T-helper 17 cell (primary cell): ENCODE measurements around the gene MLXIP. TPM values are rescaled to one million over a fixed set of nuclear protein-coding genes. Genes with fewer than 3 reads are reported as not detected.

Source experiments
- ATAC-seq: fragments of 150-1000 bp; cut with Tn5 transposase; 2 replicates; pipeline ENCODE4 v1.10.0; 2021; ENCODE audit warnings: mild to moderate bottlenecking, moderate library complexity
- DNase-seq, 3 donors: peaks; one replicate each; pipeline versions ENCODE4 v3.0.0 to v3.0.0-alpha.2; 2020 to 2021
- H3K9me3 ChIP-seq: one replicate; pipeline ENCODE4 v1.7.0; 2013; ENCODE audit warnings: low read length, mild to moderate bottlenecking; ENCODE audit not compliant: control insufficient read depth, poor library complexity, severe bottlenecking
- H3K27ac Mint-ChIP-seq: one replicate; pipeline ENCODE4 v1.8.0; 2022; ENCODE audit warnings: mild to moderate bottlenecking, moderate library complexity, mixed read lengths
- H3K27me3 Mint-ChIP-seq: one replicate; pipeline ENCODE4 v1.8.0; 2022; ENCODE audit warnings: mixed read lengths
- H3K36me3 Mint-ChIP-seq: one replicate; pipeline ENCODE4 v1.8.0; 2022; ENCODE audit warnings: low read depth, mixed read lengths
- H3K4me1 Mint-ChIP-seq: one replicate; pipeline ENCODE4 v1.8.0; 2022; ENCODE audit warnings: mild to moderate bottlenecking, mixed read lengths
- H3K4me3 Mint-ChIP-seq: one replicate; pipeline ENCODE4 v1.8.0; 2022; ENCODE audit warnings: mild to moderate bottlenecking, moderate library complexity, mixed read lengths
- total RNA-seq, 4 donors: library from RNA in 2 of 4; stranded (reverse) in 2 of 4; gene quantifications; one replicate each; pipeline ENCODE4 v1.2.3 and lab custom pipeline; 2022 to 2026

The MLXIP gene
- total RNA-seq, 2 donors from 2014 or later = 83.4 to 86.0 TPM

DNA sequence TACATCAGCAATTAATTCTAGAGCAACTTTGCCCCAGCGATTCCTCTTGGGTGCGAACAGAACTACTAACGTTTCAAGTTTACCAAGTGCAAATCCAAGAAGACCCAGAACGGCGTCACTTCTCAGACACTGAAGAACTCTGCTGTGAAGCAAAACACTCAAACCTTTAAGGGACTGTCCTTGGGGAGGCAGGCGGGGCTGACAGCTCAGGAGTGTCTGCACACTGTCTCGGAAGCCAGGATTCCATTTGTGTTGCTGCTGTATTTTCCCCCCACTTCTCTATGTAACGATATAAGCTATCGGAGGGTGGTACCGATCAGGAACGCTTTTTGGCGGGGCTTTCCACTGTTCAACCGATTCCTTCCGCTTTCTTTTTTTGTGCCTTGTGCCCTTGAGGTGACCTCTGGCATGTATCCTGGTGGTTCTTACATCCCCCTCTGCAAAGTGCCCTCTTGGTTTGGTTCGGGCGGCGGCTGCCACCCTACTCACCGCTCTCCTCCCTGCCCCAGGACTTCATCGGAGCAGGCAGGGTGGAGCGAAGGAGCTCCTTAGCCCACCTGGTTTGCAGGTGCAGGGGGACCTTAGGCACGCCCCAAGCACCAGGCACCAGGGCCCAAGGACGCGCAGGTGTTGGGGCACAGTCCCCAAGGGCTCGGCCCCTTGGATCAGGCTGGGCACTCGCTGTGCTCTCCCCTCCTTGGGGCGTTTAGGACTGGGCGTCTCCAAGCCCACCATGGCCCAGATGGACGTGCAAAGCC is 19.2 kb upstream of the MLXIP start:
- peak overlapping the region; percentile 29 for H3K27ac Mint-ChIP-seq
- no peaks in the 10 kb centered on the region for H3K9me3 ChIP-seq
- no peak overlapping the region for H3K4me3 Mint-ChIP-seq
- H3K27me3 Mint-ChIP-seq = no peaks in the 10 kb centered on the region
- no peaks in the 10 kb centered on the region for H3K36me3 Mint-ChIP-seq
- no peak for DNase-seq
- ATAC-seq = no peak
- H3K4me1 Mint-ChIP-seq = peaks cover 9% of the 10 kb centered on the region

DNA sequence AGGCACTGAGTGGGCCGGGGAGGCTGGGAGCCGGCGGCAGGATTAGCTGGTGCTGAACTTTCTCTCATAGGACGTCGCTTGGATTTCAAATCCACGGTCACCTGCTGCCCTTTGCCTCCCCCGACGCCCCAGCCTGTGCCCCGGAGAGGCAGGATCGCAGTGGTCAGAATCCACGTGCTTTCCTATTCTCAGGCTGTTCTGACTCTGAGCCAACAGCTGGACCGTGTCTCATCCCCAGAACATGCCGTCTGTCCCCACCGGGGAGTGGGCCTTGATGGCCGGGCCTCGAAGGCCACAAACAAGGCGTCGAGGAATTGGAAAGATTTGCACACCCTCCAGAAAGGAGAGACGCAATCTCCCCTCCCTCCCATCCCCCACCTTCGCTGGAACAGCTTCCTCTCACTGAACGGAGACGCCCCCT is 18.5 kb upstream of the MLXIP start:
- Mint-ChIP-seq H3K4me1 (peaks cover 8% of the 10 kb centered on the region), H3K4me3 (no peak overlapping the region)

DNA sequence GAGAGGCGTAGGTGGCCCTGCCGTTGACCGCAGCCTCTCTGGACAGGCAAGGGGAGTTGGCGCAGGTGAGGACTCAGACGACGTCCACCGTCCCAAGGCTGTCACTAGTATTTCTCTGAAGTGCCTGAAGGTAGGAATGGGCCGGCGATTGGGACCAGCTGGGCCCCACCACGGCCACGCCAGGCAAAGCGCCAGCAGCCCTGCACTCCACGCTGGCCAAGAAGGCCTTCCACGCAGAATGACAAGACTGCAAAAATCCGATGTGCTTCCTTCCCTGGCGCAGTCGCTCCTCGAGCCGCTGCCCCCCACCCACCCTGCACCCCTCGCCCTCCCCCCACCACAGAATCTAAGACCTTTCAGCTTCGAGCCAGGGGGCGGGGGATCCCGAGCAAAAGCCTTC is 17.3 kb upstream of the MLXIP start:
- peaks cover under 1% of the 10 kb centered on the region for H3K27me3 Mint-ChIP-seq
- ATAC-seq = no peak

More for the DNA sequence above, 18.5 kb upstream of the MLXIP start:
- ATAC-seq (no peak), DNase-seq (no peak)
- Mint-ChIP-seq H3K27me3 (no peaks in the 10 kb centered on the region), H3K27ac (no peak overlapping the region), H3K36me3 (no peaks in the 10 kb centered on the region)
- no peaks in the 10 kb centered on the region for H3K9me3 ChIP-seq

DNA sequence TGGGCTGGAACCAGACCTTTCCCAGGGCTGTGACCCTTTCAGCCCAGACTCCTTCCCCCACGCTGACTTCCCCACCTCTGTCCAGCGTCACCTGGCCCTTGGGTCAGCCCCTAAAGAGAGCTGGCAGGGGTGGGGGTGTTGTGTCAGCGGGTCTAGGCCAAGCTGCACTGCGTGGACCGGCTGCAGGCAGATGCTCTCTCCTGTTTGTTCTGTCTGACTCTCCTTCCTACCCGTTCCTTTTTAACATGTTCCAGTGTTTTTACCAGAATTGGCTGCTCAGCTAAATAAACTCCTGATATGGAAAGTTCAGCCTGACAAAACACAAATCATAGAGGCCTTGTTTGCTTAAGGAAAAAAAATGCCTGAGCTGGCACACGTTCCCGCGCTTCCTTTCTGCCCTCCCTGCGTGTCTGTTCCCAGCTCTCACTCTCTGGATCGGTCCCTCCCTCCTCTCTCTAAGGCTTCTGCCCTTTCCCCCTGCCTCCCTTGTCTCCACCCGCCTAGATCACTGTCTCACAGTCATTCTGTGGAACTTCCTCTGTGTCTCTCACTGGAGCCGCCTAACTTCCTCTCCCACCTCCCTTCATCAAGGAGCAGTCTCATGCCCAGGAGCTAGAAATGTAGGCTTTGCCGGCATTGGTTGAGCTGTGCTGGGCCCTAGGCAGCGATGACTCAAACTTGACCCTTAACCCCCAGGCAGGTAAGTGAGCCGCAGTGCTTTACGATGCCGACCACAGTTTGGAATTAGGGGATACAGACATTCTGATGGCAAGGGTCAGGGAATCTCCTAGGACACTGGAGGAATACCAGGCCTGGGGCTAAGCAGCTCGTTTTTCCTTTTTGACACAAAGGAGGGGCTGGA is 15.5 kb upstream of the MLXIP start:
- no peak overlapping the region for H3K4me3 Mint-ChIP-seq
- no peak for ATAC-seq
- no peaks in the 10 kb centered on the region for H3K9me3 ChIP-seq
- no peak overlapping the region for H3K27ac Mint-ChIP-seq
- peaks cover 5% of the 10 kb centered on the region for H3K27me3 Mint-ChIP-seq
- DNase-seq = no peak
- H3K4me1 Mint-ChIP-seq = peaks cover 7% of the 10 kb centered on the region
- H3K36me3 Mint-ChIP-seq = peaks cover 3% of the 10 kb centered on the region

More for the DNA sequence above, 17.3 kb upstream of the MLXIP start:
- Mint-ChIP-seq H3K4me3 (no peak overlapping the region), H3K36me3 (no peaks in the 10 kb centered on the region), H3K27ac (no peak overlapping the region), H3K4me1 (peaks cover 8% of the 10 kb centered on the region)
- no peaks in the 10 kb centered on the region for H3K9me3 ChIP-seq
- DNase-seq = no peak

DNA sequence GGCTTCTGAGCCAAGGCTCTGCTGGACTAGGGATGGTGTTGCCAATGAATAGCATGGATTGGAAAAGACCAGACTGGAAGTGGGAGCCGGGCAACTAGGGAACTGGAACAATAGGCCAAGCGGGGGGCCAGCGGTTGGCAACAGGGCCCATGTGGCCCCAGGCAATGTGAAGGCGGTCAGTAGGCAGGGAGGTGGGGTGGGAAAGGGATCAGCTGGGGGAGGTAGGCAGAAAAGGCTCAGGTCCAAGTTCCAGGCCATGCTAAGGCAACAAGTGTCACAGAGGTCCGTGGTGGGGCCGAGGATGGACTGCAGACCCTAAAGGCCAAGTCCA is 14.9 kb upstream of the MLXIP start:
- H3K9me3 ChIP-seq = no peaks in the 10 kb centered on the region
- peaks cover 5% of the 10 kb centered on the region for H3K27me3 Mint-ChIP-seq
- peaks cover 3% of the 10 kb centered on the region for H3K36me3 Mint-ChIP-seq
- ATAC-seq (no peak), DNase-seq (no peak)
- no peak overlapping the region for H3K27ac Mint-ChIP-seq
- peaks cover 12% of the 10 kb centered on the region for H3K4me1 Mint-ChIP-seq
- no peak overlapping the region for H3K4me3 Mint-ChIP-seq

DNA sequence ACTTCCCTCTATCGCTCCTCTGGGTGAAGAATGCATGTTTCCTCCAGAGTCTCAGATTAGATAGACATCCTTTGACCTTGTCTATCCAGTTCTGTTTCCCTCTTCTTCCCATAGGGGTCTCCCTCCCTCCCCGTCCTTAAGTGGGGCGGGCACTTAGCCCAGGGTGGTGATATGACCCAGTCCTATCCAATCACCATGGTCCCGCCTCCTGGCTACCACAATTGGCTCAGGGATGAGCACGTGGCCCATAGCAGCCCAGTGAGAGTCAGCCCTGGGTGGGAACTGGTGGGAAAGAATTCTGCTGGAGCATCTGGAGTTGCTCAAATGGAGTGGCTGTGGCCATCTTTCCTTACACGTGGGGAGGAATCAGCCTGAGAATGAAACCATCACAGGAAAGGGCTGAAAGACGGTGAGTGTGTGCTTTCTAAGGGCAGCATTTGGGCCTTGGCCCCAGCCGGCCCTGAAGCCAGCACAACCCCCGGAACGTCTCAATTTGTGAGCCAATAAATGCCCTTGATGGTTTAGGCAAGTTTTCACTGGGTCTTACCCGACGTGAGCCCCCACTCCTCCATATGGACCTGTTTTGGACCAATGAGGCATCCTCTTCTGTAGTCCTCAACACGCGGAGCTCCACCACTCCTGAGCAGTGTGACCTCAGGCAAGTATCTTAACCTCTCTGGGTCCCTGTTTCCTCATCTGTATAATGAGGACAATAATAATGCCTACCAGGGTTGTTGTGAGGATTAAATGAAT is 14.4 kb upstream of the MLXIP start:
- no peak overlapping the region for H3K4me3 Mint-ChIP-seq
- H3K9me3 ChIP-seq = no peaks in the 10 kb centered on the region
- peak; percentile 75 for ATAC-seq
- peaks cover 3% of the 10 kb centered on the region for H3K36me3 Mint-ChIP-seq
- H3K27ac Mint-ChIP-seq = no peak overlapping the region
- peaks cover 12% of the 10 kb centered on the region for H3K4me1 Mint-ChIP-seq
- DNase-seq = no peak
- peaks cover 5% of the 10 kb centered on the region for H3K27me3 Mint-ChIP-seq

DNA sequence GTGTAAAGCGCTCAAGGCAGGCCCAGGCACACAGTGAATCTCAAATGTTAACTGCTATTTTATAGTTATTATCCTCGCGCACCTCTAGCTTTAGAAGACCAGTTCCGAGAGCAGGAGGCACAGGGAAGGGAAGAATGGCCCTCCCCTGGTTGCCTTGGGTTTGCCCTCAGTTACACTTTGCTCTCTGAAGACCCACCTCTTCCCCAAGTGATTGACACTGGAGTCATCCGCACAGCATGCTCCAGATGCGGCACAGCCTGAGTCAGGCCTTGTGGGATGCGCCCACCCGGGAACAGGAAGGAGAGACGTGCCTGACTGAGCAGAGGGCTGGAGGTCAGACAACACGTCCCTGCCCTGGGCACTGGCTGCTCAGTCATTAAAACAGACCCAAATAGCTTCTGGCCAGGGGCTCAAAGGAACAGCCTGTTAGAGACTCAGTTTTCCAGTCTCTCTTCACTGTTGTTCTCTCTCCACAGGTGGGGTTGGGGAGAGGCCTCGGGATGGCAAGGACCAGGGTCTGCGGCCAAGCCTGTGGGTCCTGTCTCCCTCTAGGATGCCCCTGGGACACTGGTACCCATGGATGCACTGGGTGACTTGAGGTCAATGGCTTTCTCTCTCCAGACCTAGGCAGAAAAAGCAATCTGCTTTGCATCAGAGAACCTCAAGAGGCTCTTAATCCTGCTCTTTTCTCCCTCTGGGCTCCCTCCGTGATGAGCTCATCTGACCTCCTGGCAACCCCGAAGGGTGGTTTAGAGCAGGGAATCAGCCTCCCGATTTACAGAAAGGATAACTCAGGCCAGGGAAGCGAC is 13.6 kb upstream of the MLXIP start:
- H3K4me1 Mint-ChIP-seq = peaks cover 15% of the 10 kb centered on the region
- no peak for DNase-seq
- no peak for ATAC-seq
- peaks cover 3% of the 10 kb centered on the region for H3K36me3 Mint-ChIP-seq
- no peak overlapping the region for H3K27ac Mint-ChIP-seq
- H3K4me3 Mint-ChIP-seq = no peak overlapping the region
- no peaks in the 10 kb centered on the region for H3K9me3 ChIP-seq
- peaks cover 5% of the 10 kb centered on the region for H3K27me3 Mint-ChIP-seq

DNA sequence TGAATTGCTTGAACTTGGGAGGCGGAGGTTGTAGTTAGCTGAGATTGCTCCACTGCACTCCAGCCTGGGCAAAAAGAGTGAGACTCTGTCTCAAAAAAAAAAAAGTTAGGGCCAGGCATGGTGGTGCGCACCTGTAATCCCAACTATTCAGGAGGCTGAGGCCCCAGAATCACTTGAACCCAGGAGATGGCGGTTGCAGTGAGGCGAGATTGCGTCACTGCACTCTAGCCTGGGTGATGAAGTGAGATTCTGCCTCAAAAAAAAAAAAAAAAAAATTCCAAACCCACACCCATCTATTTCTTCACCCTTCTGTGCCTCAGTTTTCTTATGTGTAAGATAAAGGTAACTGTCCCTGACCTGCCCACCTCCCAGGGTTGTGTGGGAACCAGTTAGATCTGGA is 11.0 kb upstream of the MLXIP start:
- H3K9me3 ChIP-seq = no peaks in the 10 kb centered on the region
- Mint-ChIP-seq H3K27ac (peak overlapping the region; percentile 6), H3K4me1 (peaks cover 15% of the 10 kb centered on the region), H3K27me3 (peaks cover 5% of the 10 kb centered on the region), H3K36me3 (peaks cover 3% of the 10 kb centered on the region), H3K4me3 (no peak overlapping the region)
- ATAC-seq (no peak), DNase-seq (no peak)

DNA sequence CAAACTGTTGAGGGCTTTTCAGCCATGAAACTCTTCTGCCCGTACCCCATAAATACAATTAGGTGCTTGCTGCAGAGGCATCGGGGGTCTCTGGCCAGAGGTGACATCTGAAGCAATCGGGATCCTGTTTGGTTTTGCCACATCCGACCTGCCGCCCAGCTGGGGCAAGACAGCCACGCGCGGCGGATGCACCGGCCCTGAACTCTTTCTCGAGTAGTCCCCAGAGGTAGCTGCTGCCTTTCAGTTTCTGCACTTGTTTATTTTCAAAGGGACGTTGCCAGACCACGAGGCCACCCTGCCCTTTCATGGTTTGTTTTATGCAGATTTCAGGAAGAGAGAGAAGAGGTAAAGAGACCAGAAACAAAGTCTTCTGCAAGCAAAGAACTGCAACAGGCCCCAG is 10.6 kb upstream of the MLXIP start:
- H3K27me3 Mint-ChIP-seq = peaks cover 5% of the 10 kb centered on the region
- no peaks in the 10 kb centered on the region for H3K9me3 ChIP-seq
- DNase-seq (no peak), ATAC-seq (peak; percentile 54)
- peak overlapping the region; percentile 6 for H3K27ac Mint-ChIP-seq
- H3K4me3 Mint-ChIP-seq = no peak overlapping the region
- peaks cover 14% of the 10 kb centered on the region for H3K4me1 Mint-ChIP-seq
- peaks cover 3% of the 10 kb centered on the region for H3K36me3 Mint-ChIP-seq

DNA sequence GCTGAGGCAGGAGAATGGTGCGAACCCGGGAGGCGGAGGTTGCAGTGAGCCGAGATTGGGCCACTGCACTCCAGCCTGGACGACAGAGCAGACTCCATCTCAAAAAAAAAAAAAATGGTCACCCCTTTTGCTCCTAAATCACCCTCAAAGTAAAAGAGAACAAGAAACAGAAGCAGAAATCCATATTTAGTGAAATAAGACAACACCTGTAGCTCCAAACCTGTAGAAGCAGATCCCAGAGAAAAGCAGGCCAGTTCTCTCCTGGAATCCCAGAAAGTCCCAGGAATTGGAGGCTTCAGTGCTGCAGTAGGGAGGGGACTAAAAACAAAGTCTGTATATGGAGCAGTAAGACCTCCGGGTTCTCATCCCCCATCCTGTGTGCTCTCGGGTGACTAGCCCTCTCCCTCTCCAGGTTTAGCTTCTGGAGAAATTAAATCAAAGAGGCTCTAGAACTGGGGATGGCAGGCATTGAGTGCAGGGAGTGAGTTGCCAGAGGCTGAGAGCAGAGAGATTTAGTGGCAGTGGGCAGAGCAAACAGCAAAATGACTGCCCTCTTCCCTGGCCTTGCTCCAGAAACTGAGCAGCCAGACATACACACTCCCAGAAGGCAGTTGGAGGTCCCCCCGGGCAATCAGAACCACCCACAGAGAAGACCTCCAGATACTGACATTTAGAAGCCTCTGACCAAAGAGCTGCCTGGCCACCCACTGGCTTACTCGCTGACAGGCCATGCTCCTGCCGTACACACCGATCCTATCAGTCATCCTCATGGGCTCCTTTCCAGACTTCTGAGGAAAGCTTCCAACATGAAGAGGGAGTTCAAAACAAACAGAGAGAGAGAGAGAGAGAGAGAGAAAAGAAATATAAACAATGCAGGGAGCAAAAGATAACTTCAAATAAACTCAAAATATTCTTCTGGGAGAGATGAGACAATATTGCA is 6.3 kb upstream of the MLXIP start:
- no peak for DNase-seq
- no peak overlapping the region for H3K4me3 Mint-ChIP-seq
- H3K36me3 Mint-ChIP-seq = no peaks in the 10 kb centered on the region
- H3K27me3 Mint-ChIP-seq = no peaks in the 10 kb centered on the region
- no peaks in the 10 kb centered on the region for H3K9me3 ChIP-seq
- peaks cover 11% of the 10 kb centered on the region for H3K4me1 Mint-ChIP-seq
- no peak overlapping the region for H3K27ac Mint-ChIP-seq
- no peak for ATAC-seq

DNA sequence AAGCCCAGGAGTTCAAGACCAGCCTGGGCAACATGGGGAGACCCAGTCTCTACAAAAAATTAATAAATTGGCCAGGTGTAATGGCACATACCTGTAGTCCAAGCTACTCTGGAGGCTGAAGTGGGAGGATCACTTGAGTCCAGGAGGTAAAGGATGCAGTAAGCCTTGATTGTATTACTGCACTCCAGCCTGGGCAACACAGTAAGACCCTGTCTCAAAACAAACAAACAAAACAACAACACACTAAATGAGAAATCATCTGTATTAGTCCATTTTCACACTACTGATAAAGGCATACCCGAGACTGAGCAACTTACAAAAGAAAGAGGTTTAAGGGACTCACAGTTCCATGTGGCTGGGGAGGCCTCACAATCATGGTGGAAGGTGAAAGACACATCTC is 4.7 kb upstream of the MLXIP start:
- H3K36me3 Mint-ChIP-seq = no peaks in the 10 kb centered on the region

More for the DNA sequence above, 4.7 kb upstream of the MLXIP start:
- no peaks in the 10 kb centered on the region for H3K27me3 Mint-ChIP-seq
- DNase-seq (no peak), ATAC-seq (no peak)
- H3K9me3 ChIP-seq = no peaks in the 10 kb centered on the region
- H3K27ac Mint-ChIP-seq = no peak overlapping the region
- peaks cover 3% of the 10 kb centered on the region for H3K4me1 Mint-ChIP-seq
- H3K4me3 Mint-ChIP-seq = peak overlapping the region; percentile 19
